Karpas-422 (cell line): Measurements from ENCODE around the gene PRDM16. TPM values are rescaled to one million over a fixed set of nuclear protein-coding genes. Genes with fewer than 3 reads are reported as not detected.

Experiments
- DNase-seq: peaks from one replicate; pipeline ENCODE4 v3.0.0-alpha.2; 2015
- H2AFZ ChIP-seq: fragments of 200-600 bp; sonication (generic); 2 replicates; pipeline ENCODE4 v1.6.1; 2014; ENCODE audit warnings: antibody characterized with exemption, low read length, mixed read lengths
- H3K27ac ChIP-seq: fragments of 200-600 bp; sonication (generic); 2 replicates; pipeline ENCODE4 v1.5.1; 2014; ENCODE audit warnings: mild to moderate bottlenecking, low read length, moderate library complexity
- H3K27me3 ChIP-seq: fragments of 200-600 bp; sonication (generic); 2 replicates; pipeline ENCODE4 v1.6.1; 2014; ENCODE audit warnings: low read length, mixed read lengths
- H3K36me3 ChIP-seq: fragments of 200-600 bp; sonication (generic); 2 replicates; pipeline ENCODE4 v1.6.1; 2014; ENCODE audit warnings: low read length, mixed read lengths; ENCODE audit not compliant: insufficient read depth
- H3K4me1 ChIP-seq: fragments of 200-600 bp; sonication (generic); 2 replicates; pipeline ENCODE4 v1.6.1; 2014; ENCODE audit warnings: mild to moderate bottlenecking, low read length, mixed read lengths
- H3K4me2 ChIP-seq: fragments of 200-600 bp; sonication (generic); 2 replicates; pipeline ENCODE4 v1.6.1; 2014; ENCODE audit warnings: low read length, low read depth, mild to moderate bottlenecking; ENCODE audit not compliant: poor library complexity, severe bottlenecking
- H3K4me3 ChIP-seq: fragments of 200-600 bp; sonication (generic); 2 replicates; pipeline ENCODE4 v1.5.1; 2014; ENCODE audit warnings: mild to moderate bottlenecking, antibody characterized with exemption, low read length, mixed read lengths
- H3K79me2 ChIP-seq: fragments of 200-600 bp; sonication (generic); 2 replicates; pipeline ENCODE4 v1.6.1; 2014; ENCODE audit warnings: mild to moderate bottlenecking, low read length, mixed read lengths
- H3K9ac ChIP-seq: fragments of 200-600 bp; sonication (generic); 2 replicates; pipeline ENCODE4 v1.6.0; 2014; ENCODE audit warnings: low read length
- H3K9me2 ChIP-seq: fragments of 200-600 bp; sonication (generic), shearing (Covaris generic); replicated peaks from 2 replicates; pipeline ENCODE4 v1.6.0; 2014; ENCODE audit warnings: mild to moderate bottlenecking, low read length, moderate library complexity; ENCODE audit not compliant: insufficient read depth
- H3K9me3 ChIP-seq: fragments of 300-700, 200-600 bp; sonication (generic); 2 replicates; pipeline ENCODE4 v1.6.1; 2014; ENCODE audit warnings: low read length, mixed read lengths
- H4K20me1 ChIP-seq: fragments of 200-600 bp; sonication (generic); 2 replicates; pipeline ENCODE4 v1.6.1; 2014; ENCODE audit warnings: mild to moderate bottlenecking, antibody characterized with exemption, low read length, low read depth; ENCODE audit not compliant: insufficient read depth
- total RNA-seq: library from RNA; depleted of rRNA; stranded (reverse); fragments of >200 nt; shearing (Covaris generic); gene quantifications from 2 replicates; pipeline ENCODE4 v1.2.3, GENCODE V29; 2014; ENCODE audit warnings: low replicate concordance

Gene PRDM16
- total RNA-seq, 1 experiment from 2014 or later, result not detected

GRCh38 chr1:3067301-3067670 lies 1.7 kb upstream of the PRDM16 start:
- Histone ChIP-seq H3K4me1 (no peaks in the 10 kb centered on the region), H3K9me3 (no peaks in the 10 kb centered on the region; the same call in 1 of the 2 replicates), H2AFZ (no peak overlapping the region), H3K9me2 (no peaks in the 10 kb centered on the region), H3K27me3 (no peaks in the 10 kb centered on the region), H3K79me2 (no peaks in the 10 kb centered on the region), H3K9ac (no peak overlapping the region), H3K36me3 (no peaks in the 10 kb centered on the region), H4K20me1 (no peaks in the 10 kb centered on the region), H3K4me2 (no peak overlapping the region), H3K4me3 (no peak overlapping the region), H3K27ac (no peak overlapping the region)
- DNase-seq, result no peak

GRCh38 chr1:3067671-3068563 lies 1.1 kb upstream of the PRDM16 start:
- no peaks in the 10 kb centered on the region for H3K36me3 ChIP-seq
- H3K4me1 ChIP-seq, result no peaks in the 10 kb centered on the region
- H3K9ac ChIP-seq, result no peak overlapping the region
- H4K20me1 ChIP-seq, result no peaks in the 10 kb centered on the region
- H3K9me3 ChIP-seq, result no peaks in the 10 kb centered on the region; the same call in 1 of the 2 replicates
- no peak overlapping the region for H3K4me2 ChIP-seq
- no peaks in the 10 kb centered on the region for H3K9me2 ChIP-seq
- H3K27me3 ChIP-seq, result no peaks in the 10 kb centered on the region
- no peak for DNase-seq
- H3K4me3 ChIP-seq, result no peak overlapping the region
- H3K27ac ChIP-seq, result no peak overlapping the region
- no peaks in the 10 kb centered on the region for H3K79me2 ChIP-seq
- no peak overlapping the region for H2AFZ ChIP-seq

- no peak overlapping the region for H3K4me3 ChIP-seq
Measured at GRCh38 chr1:3069491-3070308, 697 bp downstream of the PRDM16 start.

GRCh38 chr1:3070309-3070643 lies 1.3 kb downstream of the PRDM16 start:
- no peaks in the 10 kb centered on the region for H4K20me1 ChIP-seq
- no peak overlapping the region for H3K4me3 ChIP-seq
- no peaks in the 10 kb centered on the region for H3K27me3 ChIP-seq

More at GRCh38 chr1:3069491-3070308, 697 bp downstream of the PRDM16 start:
- Histone ChIP-seq H3K9me2 (no peaks in the 10 kb centered on the region), H3K79me2 (no peaks in the 10 kb centered on the region), H4K20me1 (no peaks in the 10 kb centered on the region), H3K4me2 (no peak overlapping the region), H3K9ac (no peak overlapping the region), H3K36me3 (no peaks in the 10 kb centered on the region), H3K9me3 (no peaks in the 10 kb centered on the region; the same call in 1 of the 2 replicates), H3K4me1 (no peaks in the 10 kb centered on the region), H2AFZ (no peak overlapping the region), H3K27me3 (no peaks in the 10 kb centered on the region), H3K27ac (no peak overlapping the region)
- no peak for DNase-seq

GRCh38 chr1:3070644-3071564 lies 1.9 kb downstream of the PRDM16 start:
- H3K36me3 ChIP-seq, result no peaks in the 10 kb centered on the region
- H3K4me2 ChIP-seq, result no peak overlapping the region
- H3K4me3 ChIP-seq, result no peak overlapping the region
- no peaks in the 10 kb centered on the region for H3K79me2 ChIP-seq
- H3K9ac ChIP-seq, result no peak overlapping the region
- no peaks in the 10 kb centered on the region; the same call in 1 of the 2 replicates for H3K9me3 ChIP-seq
- no peak overlapping the region for H3K27ac ChIP-seq
- H3K9me2 ChIP-seq, result no peaks in the 10 kb centered on the region
- H2AFZ ChIP-seq, result no peak overlapping the region
- H4K20me1 ChIP-seq, result no peaks in the 10 kb centered on the region
- no peaks in the 10 kb centered on the region for H3K4me1 ChIP-seq
- DNase-seq, result no peak
- no peaks in the 10 kb centered on the region for H3K27me3 ChIP-seq

More at GRCh38 chr1:3070309-3070643, 1.3 kb downstream of the PRDM16 start:
- Histone ChIP-seq H3K27ac (no peak overlapping the region), H2AFZ (no peak overlapping the region), H3K4me1 (no peaks in the 10 kb centered on the region), H3K4me2 (no peak overlapping the region), H3K9me2 (no peaks in the 10 kb centered on the region), H3K36me3 (no peaks in the 10 kb centered on the region), H3K9me3 (no peaks in the 10 kb centered on the region; the same call in 1 of the 2 replicates), H3K9ac (no peak overlapping the region), H3K79me2 (no peaks in the 10 kb centered on the region)
- no peak for DNase-seq

GRCh38 chr1:3071565-3072390 lies 2.8 kb downstream of the PRDM16 start:
- H4K20me1 ChIP-seq, result no peaks in the 10 kb centered on the region
- H3K36me3 ChIP-seq, result no peaks in the 10 kb centered on the region
- no peaks in the 10 kb centered on the region for H3K9me2 ChIP-seq
- H3K4me1 ChIP-seq, result no peaks in the 10 kb centered on the region
- H3K9me3 ChIP-seq, result no peaks in the 10 kb centered on the region; the same call in 1 of the 2 replicates
- H2AFZ ChIP-seq, result no peak overlapping the region
- H3K79me2 ChIP-seq, result no peaks in the 10 kb centered on the region
- no peak overlapping the region for H3K27ac ChIP-seq
- H3K4me3 ChIP-seq, result no peak overlapping the region
- H3K4me2 ChIP-seq, result no peak overlapping the region
- no peak for DNase-seq
- H3K27me3 ChIP-seq, result no peaks in the 10 kb centered on the region
- no peak overlapping the region for H3K9ac ChIP-seq

GRCh38 chr1:3072391-3073185 lies 3.6 kb downstream of the PRDM16 start:
- no peaks in the 10 kb centered on the region for H4K20me1 ChIP-seq
- H3K4me3 ChIP-seq, result no peak overlapping the region
- H3K9me3 ChIP-seq, result no peaks in the 10 kb centered on the region; the same call in 1 of the 2 replicates
- H3K36me3 ChIP-seq, result no peaks in the 10 kb centered on the region
- no peaks in the 10 kb centered on the region for H3K4me1 ChIP-seq
- no peaks in the 10 kb centered on the region for H3K27me3 ChIP-seq
- H3K9me2 ChIP-seq, result no peaks in the 10 kb centered on the region
- no peak overlapping the region for H2AFZ ChIP-seq
- H3K9ac ChIP-seq, result no peak overlapping the region
- H3K27ac ChIP-seq, result no peak overlapping the region
- no peaks in the 10 kb centered on the region for H3K79me2 ChIP-seq
- no peak overlapping the region for H3K4me2 ChIP-seq
- DNase-seq, result no peak
